Measurements from ENCODE around the gene FKBP4. TPM values are rescaled to one million over a fixed set of nuclear protein-coding genes. Genes with fewer than 3 reads are reported as not detected.
A peak's percentile ranks its signal among the peaks of the same experiment; 100 is the strongest.

The FKBP4 gene
- total RNA-seq, 2 donors from 2014 or later = 55.2 to 87.0 TPM

DNA sequence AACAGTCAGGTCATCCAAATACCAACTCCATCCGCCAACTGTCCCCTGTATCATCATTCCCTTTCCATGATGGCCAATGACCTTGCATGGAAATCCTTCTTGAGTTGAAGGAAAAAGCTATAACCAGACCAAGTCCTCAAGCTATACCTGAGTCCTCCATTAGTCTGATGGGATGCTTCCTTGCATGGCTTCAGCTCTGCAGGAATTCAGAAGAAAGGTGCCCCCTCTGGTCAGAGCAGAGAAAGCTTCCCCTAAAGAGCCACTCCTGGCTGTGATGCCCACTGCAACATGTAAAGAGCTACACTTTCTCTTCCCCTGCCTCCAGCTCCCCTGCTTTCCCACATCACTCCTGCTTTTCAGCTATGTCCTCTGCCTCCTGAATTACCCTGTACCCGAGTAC lies 43.1 kb upstream of the FKBP4 start:
- no peaks in the 10 kb centered on the region for H3K9me3 ChIP-seq
- H3K4me1 ChIP-seq (replicated peaks) = no peaks in the 10 kb centered on the region
- intact Hi-C loops (cut with DNase I) = no loop called here
- no peak for DNase-seq (ENCODE audit: low spot score)
- no peak overlapping the region for H3K27ac ChIP-seq
- no peaks in the 10 kb centered on the region for H3K36me3 ChIP-seq
- 63% methylated on average over 2 of the region's 2 CpGs for WGBS
- H3K4me3 ChIP-seq = no peak overlapping the region
- no peaks in the 10 kb centered on the region for H3K27me3 ChIP-seq (replicated peaks; ENCODE audit: insufficient read depth)
- no peak for TF ChIP-seq POLR2A (IDR thresholded peaks at IDR 0.05)
- no peak for TF ChIP-seq POLR2AphosphoS5 (IDR thresholded peaks at IDR 0.05)
- TF ChIP-seq, protein P1, sequence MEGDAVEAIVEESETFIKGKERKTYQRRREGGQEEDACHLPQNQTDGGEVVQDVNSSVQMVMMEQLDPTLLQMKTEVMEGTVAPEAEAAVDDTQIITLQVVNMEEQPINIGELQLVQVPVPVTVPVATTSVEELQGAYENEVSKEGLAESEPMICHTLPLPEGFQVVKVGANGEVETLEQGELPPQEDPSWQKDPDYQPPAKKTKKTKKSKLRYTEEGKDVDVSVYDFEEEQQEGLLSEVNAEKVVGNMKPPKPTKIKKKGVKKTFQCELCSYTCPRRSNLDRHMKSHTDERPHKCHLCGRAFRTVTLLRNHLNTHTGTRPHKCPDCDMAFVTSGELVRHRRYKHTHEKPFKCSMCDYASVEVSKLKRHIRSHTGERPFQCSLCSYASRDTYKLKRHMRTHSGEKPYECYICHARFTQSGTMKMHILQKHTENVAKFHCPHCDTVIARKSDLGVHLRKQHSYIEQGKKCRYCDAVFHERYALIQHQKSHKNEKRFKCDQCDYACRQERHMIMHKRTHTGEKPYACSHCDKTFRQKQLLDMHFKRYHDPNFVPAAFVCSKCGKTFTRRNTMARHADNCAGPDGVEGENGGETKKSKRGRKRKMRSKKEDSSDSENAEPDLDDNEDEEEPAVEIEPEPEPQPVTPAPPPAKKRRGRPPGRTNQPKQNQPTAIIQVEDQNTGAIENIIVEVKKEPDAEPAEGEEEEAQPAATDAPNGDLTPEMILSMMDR (IDR thresholded peaks at IDR 0.05) = no peak

DNA sequence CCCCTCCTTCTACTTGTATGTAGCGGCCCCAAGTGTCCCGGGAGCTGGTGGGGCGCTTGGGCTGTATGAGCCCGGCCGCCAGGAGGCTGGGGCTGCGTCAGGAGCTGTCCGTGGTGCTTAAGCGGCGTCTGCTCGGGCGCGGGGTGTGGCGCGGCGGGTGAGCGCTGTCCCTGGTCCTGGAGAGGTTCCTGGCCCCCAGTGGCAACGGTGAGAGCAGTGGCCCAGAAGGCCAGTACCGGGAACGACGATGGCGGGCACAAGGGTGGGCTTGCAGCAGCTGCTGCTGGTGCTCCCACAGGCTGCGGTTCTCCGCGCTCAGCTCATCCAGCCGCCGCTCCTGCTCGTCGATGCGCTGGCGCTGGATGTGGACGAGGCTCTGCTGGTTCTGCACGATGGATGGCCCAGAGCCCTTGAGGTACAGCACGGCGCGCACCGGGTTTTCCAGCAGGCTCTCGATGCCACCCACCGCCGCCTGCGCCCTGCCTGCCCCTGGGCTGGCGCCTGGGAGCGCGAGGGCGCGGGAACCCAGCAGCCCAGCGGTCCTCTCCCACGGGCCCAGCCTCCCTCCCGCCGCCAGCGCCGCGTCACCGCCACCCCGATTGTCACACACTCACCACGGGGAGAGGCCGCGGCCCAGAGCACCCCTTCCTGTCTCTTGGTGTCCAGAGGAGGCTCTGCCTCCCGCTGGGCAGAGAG lies 41.9 kb upstream of the FKBP4 start:
- 5% methylated on average over 44 of the region's 58 CpGs for WGBS

DNA sequence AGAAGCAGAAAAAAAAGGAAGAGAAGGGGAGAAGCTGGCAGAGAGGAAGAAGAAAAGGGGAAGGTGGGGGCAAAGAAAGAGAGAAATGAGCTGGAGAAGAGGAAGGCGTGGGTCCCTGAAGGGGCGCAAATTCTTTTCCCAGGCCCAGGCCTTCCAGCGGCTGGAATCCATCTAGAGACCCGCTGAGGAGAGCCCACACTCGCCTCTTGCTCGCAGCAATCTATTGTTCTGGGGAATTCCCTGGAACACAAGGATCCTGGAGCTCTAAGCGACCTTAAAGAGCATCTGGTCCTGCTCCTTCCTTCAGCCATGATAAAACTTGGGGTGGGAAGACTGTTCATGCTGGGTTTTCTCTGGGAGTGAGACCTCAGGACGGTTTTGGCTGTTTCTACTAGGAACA lies 41.2 kb upstream of the FKBP4 start:
- intact Hi-C loops (cut with DNase I) = no loop called here
- 48% methylated on average over 8 of the region's 8 CpGs for WGBS
- H3K36me3 ChIP-seq = no peaks in the 10 kb centered on the region
- no peaks in the 10 kb centered on the region for H3K4me1 ChIP-seq (replicated peaks)
- no peak overlapping the region for H3K27ac ChIP-seq
- no peaks in the 10 kb centered on the region for H3K27me3 ChIP-seq (replicated peaks; ENCODE audit: insufficient read depth)
- no peaks in the 10 kb centered on the region for H3K9me3 ChIP-seq
- H3K4me3 ChIP-seq = no peak overlapping the region
- TF ChIP-seq, protein P1 (IDR thresholded peaks at IDR 0.05) = no peak
- TF ChIP-seq POLR2A (IDR thresholded peaks at IDR 0.05) = no peak
- TF ChIP-seq POLR2AphosphoS5 (IDR thresholded peaks at IDR 0.05) = no peak
- DNase-seq (ENCODE audit: low spot score) = no peak

More for the DNA sequence above, 41.9 kb upstream of the FKBP4 start:
- no peak overlapping the region for H3K27ac ChIP-seq
- H3K9me3 ChIP-seq = no peaks in the 10 kb centered on the region
- intact Hi-C loops (cut with DNase I) = no loop called here
- no peak overlapping the region for H3K4me3 ChIP-seq
- TF ChIP-seq POLR2AphosphoS5 (IDR thresholded peaks at IDR 0.05) = peak; percentile 65
- no peak for TF ChIP-seq POLR2A (IDR thresholded peaks at IDR 0.05)
- TF ChIP-seq, protein P1 (IDR thresholded peaks at IDR 0.05) = peak in 2 of 4 experiments; percentile 12 to 21
- no peaks in the 10 kb centered on the region for H3K36me3 ChIP-seq
- DNase-seq (ENCODE audit: low spot score) = peak; percentile 59
- no peaks in the 10 kb centered on the region for H3K27me3 ChIP-seq (replicated peaks; ENCODE audit: insufficient read depth)
- H3K4me1 ChIP-seq (replicated peaks) = no peaks in the 10 kb centered on the region

DNA sequence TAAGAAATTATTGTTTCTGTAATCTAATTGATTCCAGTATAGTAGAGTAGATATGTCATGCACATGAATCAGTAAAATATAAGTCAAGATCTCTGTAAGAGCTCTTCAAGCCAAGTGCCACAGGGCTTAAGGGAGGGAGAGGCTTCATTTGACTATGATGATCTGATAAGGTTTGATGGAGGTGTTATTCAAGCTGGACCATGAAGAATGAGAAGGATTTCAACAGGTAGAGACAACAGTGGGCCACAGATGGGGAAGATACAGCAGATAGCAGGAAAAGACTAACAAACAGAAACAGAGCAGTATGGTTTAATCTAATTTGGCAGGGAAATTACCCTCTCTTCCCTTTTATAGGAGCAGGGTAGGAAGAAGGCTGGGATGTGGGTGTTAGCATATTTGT lies 40.6 kb upstream of the FKBP4 start:
- TF ChIP-seq POLR2AphosphoS5 (IDR thresholded peaks at IDR 0.05) = no peak
- TF ChIP-seq, protein P1 (IDR thresholded peaks at IDR 0.05) = no peak
- TF ChIP-seq POLR2A (IDR thresholded peaks at IDR 0.05) = no peak
- intact Hi-C loops (cut with DNase I) = no loop called here
- no peak for DNase-seq (ENCODE audit: low spot score)

DNA sequence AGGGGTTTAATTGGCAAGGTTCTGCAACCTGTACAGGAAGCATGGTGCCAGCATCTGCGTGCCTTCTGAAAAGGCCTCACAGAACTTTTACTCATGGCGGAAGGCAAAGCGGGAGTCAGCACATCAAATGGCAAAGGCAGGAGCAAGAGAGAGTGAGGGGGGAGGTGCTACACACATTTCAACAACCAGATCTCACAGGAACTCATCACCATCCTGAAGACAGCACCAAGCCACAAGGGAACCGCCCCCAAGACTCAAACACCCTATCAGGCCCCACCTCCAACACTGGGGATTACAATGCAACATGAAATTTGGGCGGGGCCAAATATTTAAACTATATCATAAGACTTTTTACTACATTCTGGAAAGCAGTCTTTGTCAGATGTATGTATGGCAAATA lies 38.0 kb upstream of the FKBP4 start:
- H3K36me3 ChIP-seq = no peaks in the 10 kb centered on the region
- H3K4me3 ChIP-seq = no peak overlapping the region
- WGBS = 84% methylated on average over 5 of the region's 5 CpGs
- intact Hi-C loops (cut with DNase I) = no loop called here
- H3K4me1 ChIP-seq (replicated peaks) = no peaks in the 10 kb centered on the region
- no peaks in the 10 kb centered on the region for H3K9me3 ChIP-seq
- H3K27me3 ChIP-seq (replicated peaks; ENCODE audit: insufficient read depth) = no peaks in the 10 kb centered on the region
- TF ChIP-seq, protein P1 (IDR thresholded peaks at IDR 0.05) = no peak
- no peak for TF ChIP-seq POLR2A (IDR thresholded peaks at IDR 0.05)
- no peak for TF ChIP-seq POLR2AphosphoS5 (IDR thresholded peaks at IDR 0.05)
- H3K27ac ChIP-seq = no peak overlapping the region
- no peak for DNase-seq (ENCODE audit: low spot score)

More for the DNA sequence above, 40.6 kb upstream of the FKBP4 start:
- H3K27ac ChIP-seq = no peak overlapping the region
- H3K4me1 ChIP-seq (replicated peaks) = no peaks in the 10 kb centered on the region
- no peak overlapping the region for H3K4me3 ChIP-seq
- no peaks in the 10 kb centered on the region for H3K27me3 ChIP-seq (replicated peaks; ENCODE audit: insufficient read depth)
- H3K36me3 ChIP-seq = no peaks in the 10 kb centered on the region
- no peaks in the 10 kb centered on the region for H3K9me3 ChIP-seq

Data from prostate gland (tissue), 2 donors.